HG03064 (cell line): ENCODE data around the gene CHAC2.
"Not testable (repeated sequence)": the region's sequence is repeated elsewhere in the genome, so short reads cannot be mapped to it uniquely, and the experiment has no call there.

ENCODE experiments used
- ATAC-seq: cut with Tn5 transposase; IDR thresholded peaks from one replicate; pipeline ENCODE4 v1.9.1; 2021; ENCODE audit warnings: low read depth; ENCODE audit not compliant: unreplicated experiment

CHAC2 gene

GRCh38 chr2:53767405-53768241 lies at the start of gene CHAC2:
Gene CHAC2 (plus strand): TSS chr2:53767804. CDS start chr2:53767887, 83 bp downstream.
- peak; percentile 93 for ATAC-seq

- ATAC-seq: not testable (repeated sequence)
Measured at GRCh38 chr2:53720944-53721343, 46.7 kb upstream of the CHAC2 start.

- ATAC-seq: no peak
Measured at GRCh38 chr2:53724536-53724935, 43.1 kb upstream of the CHAC2 start.

GRCh38 chr2:53725662-53726061 lies 41.9 kb upstream of the CHAC2 start:
- ATAC-seq: no peak

GRCh38 chr2:53727921-53728320 lies 39.7 kb upstream of the CHAC2 start:
- no peak for ATAC-seq

GRCh38 chr2:53729143-53729762 lies 38.4 kb upstream of the CHAC2 start:
- no peak for ATAC-seq

- ATAC-seq: no peak
Measured at GRCh38 chr2:53737091-53737490, 30.5 kb upstream of the CHAC2 start.

- no peak for ATAC-seq
Measured at GRCh38 chr2:53739032-53739431, 28.6 kb upstream of the CHAC2 start.

GRCh38 chr2:53740170-53740569 lies 27.4 kb upstream of the CHAC2 start:
- ATAC-seq: no peak

- no peak for ATAC-seq
Measured at GRCh38 chr2:53744395-53745065, 23.1 kb upstream of the CHAC2 start.

- no peak for ATAC-seq
Measured at GRCh38 chr2:53750041-53750768, 17.4 kb upstream of the CHAC2 start.

- ATAC-seq: peak; percentile 83
Measured at GRCh38 chr2:53751728-53752127, 15.9 kb upstream of the CHAC2 start.

GRCh38 chr2:53752385-53752784 lies 15.2 kb upstream of the CHAC2 start:
- no peak for ATAC-seq

- no peak for ATAC-seq
Measured at GRCh38 chr2:53753041-53753440, 14.6 kb upstream of the CHAC2 start.

- no peak for ATAC-seq
Measured at GRCh38 chr2:53755121-53755520, 12.5 kb upstream of the CHAC2 start.

GRCh38 chr2:53756644-53757043 lies 11.0 kb upstream of the CHAC2 start:
- ATAC-seq: no peak

GRCh38 chr2:53757206-53757605 lies 10.4 kb upstream of the CHAC2 start:
- ATAC-seq: not testable (repeated sequence)

- no peak for ATAC-seq
Measured at GRCh38 chr2:53765767-53766166, 1.8 kb upstream of the CHAC2 start.

- peak; percentile 52 for ATAC-seq
Measured at GRCh38 chr2:53768242-53768542, 588 bp downstream of the CHAC2 start.

- ATAC-seq: no peak
Measured at GRCh38 chr2:53769318-53769945, 1.8 kb downstream of the CHAC2 start.

GRCh38 chr2:53770264-53770663 lies 2.7 kb downstream of the CHAC2 start:
- ATAC-seq: no peak
